Stimulated activated CD8-positive, alpha-beta memory T cell treated with anti-CD3 and anti-CD28 coated beads, Interleukin-12 subunit alpha, Interleukin-12 subunit beta, amount 100 ng/mL, for 24 hours (primary cell): ENCODE measurements around the gene CYP26B1.

Experiments
- DNase-seq: peaks from one replicate; pipeline ENCODE4 v3.0.0-alpha.2; 2020; ENCODE audit errors: extremely low read depth

The CYP26B1 gene, protein sequence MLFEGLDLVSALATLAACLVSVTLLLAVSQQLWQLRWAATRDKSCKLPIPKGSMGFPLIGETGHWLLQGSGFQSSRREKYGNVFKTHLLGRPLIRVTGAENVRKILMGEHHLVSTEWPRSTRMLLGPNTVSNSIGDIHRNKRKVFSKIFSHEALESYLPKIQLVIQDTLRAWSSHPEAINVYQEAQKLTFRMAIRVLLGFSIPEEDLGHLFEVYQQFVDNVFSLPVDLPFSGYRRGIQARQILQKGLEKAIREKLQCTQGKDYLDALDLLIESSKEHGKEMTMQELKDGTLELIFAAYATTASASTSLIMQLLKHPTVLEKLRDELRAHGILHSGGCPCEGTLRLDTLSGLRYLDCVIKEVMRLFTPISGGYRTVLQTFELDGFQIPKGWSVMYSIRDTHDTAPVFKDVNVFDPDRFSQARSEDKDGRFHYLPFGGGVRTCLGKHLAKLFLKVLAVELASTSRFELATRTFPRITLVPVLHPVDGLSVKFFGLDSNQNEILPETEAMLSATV

DNA sequence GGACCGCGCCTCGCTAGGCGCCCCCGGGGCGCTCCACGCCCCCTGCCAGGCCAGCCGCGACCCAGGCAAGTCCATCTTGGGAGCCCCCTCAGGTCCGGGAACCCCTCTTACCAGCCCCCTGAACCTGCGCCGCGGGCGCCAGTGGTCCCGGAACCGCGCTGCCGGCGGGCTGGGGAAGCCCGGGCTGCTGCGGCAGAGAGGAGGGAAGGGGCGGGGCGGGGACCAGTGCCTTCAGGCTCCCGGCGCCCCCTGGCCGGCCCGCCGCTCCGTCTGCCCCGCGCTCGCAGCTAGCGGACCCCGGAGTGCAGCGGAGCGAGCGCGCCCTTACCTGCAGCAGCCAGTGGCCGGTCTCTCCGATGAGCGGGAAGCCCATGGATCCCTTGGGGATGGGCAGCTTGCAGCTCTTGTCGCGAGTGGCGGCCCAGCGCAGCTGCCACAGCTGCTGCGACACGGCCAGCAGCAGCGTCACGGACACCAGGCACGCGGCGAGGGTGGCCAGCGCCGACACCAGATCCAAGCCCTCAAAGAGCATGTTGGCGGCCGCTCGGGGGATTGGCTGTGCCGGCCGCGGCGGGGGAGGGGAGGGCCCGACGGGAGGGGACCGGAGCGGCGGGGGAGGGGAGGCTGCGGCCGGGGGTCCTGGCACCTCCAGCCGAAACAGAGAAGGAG lies at the start of gene CYP26B1:
CYP26B1 (minus strand) TSS at position 560 of the 669 bp plus-strand sequence; CDS start at position 532, 28 bp downstream.
- no peak for DNase-seq

DNA sequence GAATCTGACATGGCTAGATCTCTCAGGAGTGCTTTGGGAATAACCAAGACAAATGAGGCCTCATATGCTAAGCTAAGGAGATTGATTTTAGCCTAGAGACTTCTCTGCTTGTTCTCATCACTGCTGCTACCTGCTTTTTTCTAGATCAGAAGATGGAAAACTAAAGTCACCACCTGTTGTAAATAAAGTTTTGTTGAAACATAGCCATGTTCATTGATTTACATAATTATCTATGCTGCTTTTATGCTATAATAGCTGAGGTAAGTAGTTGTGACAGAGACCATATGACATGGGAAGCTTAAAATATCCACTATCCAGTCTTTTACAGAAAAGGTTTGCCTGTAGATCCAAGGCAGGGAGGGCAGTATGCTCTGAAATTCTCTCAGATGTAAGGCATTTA lies 46.1 kb upstream of the CYP26B1 start:
- DNase-seq = no peak

DNA sequence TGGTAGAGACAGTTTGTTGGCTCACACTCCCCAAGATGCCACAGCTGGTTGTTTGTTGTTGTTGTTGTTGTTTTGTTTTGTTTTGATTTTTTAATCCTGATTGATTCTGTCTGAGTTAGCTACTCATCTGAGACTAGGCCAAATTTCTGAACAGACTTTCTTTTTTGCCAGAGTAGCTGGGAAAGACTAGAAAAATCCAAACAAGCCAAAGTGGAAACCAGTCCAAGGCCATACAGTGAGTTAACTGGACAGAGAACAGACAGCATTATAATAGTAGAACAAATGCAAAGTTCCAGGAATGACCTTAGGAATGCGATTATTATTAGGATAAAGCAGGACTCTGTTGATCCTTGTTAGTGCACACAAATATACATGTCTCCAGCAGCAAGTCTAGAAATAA lies 43.8 kb upstream of the CYP26B1 start:
- DNase-seq = no peak

GRCh38 chr2:72185206-72185605 lies 37.5 kb upstream of the CYP26B1 start:
- no peak for DNase-seq

- DNase-seq = no peak
Measured at GRCh38 chr2:72183466-72183865, 35.8 kb upstream of the CYP26B1 start.

- no peak for DNase-seq
Measured at GRCh38 chr2:72183016-72183415, 35.4 kb upstream of the CYP26B1 start.

- no peak for DNase-seq
Measured at GRCh38 chr2:72182547-72182946, 34.9 kb upstream of the CYP26B1 start.

GRCh38 chr2:72181616-72182015 lies 34.0 kb upstream of the CYP26B1 start:
- no peak for DNase-seq

GRCh38 chr2:72180351-72180750 lies 32.7 kb upstream of the CYP26B1 start:
- DNase-seq = no peak

- no peak for DNase-seq
Measured at GRCh38 chr2:72178551-72178950, 30.9 kb upstream of the CYP26B1 start.

- no peak for DNase-seq
Measured at GRCh38 chr2:72176281-72176680, 28.6 kb upstream of the CYP26B1 start.

GRCh38 chr2:72175636-72176035 lies 28.0 kb upstream of the CYP26B1 start:
- no peak for DNase-seq

- no peak for DNase-seq
Measured at GRCh38 chr2:72173640-72174321, 26.1 kb upstream of the CYP26B1 start.

GRCh38 chr2:72172478-72172877 lies 24.8 kb upstream of the CYP26B1 start:
- no peak for DNase-seq

GRCh38 chr2:72166279-72166678 lies 18.6 kb upstream of the CYP26B1 start:
- no peak for DNase-seq

DNA sequence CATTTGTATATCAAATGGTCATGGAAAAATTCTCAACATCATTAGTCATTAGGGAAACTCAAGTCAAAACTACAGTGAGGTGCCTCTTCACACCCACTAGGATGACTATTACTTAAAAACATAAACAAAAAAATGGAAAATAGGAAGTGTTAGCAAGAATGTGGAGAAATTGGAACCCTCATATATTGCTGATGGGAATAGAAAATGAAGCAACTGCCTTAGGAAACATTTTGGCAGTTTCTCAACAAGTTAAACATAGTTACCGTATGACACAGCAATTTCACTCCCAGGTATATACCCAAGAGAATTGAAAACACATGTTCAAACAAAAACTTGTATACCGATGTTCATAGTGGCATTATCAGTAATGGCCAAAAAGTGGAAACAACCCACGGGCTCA lies 18.1 kb upstream of the CYP26B1 start:
- DNase-seq = no peak

DNA sequence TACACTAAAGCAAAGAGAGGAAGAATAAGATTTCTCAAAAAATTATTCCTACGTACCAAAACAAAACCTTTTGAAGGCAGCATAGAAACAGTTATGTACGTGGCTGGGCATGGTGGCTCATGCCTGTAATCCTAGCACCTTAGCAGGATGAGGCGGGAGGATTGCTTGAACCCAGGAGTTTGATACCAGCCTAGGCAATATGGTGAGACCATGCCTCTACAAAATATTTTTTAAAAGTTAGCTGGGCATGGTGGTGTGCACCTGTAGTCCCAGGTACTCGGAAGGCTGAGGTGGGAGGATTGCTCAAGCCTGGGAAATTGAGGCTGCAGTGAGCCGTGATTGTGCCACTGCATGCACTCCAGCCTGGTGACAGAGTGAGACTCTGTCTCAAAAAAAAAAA lies 14.9 kb upstream of the CYP26B1 start:
- DNase-seq = no peak

GRCh38 chr2:72159211-72159993 lies 11.7 kb upstream of the CYP26B1 start:
- DNase-seq = no peak

- no peak for DNase-seq
Measured at GRCh38 chr2:72157871-72158771, 10.5 kb upstream of the CYP26B1 start.

DNA sequence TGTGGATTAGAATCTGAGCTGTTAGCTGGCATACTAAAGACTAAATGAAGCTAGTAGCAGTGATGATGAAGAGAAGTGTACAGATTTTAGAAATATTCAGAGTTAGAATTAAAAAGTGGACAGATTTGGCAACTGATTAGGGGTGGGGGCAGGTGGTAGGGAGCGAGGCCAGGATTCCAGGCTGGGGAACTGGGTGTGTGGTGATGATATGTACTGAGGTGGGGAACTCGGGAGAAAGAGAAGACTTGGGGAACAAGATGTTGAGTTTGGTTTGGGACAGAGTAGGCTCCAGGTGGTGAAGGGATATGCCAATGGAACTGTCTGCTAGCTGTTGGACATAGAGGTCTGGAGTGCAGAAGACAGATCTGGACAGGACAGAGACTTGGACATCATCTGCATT lies 9.2 kb upstream of the CYP26B1 start:
- no peak for DNase-seq

DNA sequence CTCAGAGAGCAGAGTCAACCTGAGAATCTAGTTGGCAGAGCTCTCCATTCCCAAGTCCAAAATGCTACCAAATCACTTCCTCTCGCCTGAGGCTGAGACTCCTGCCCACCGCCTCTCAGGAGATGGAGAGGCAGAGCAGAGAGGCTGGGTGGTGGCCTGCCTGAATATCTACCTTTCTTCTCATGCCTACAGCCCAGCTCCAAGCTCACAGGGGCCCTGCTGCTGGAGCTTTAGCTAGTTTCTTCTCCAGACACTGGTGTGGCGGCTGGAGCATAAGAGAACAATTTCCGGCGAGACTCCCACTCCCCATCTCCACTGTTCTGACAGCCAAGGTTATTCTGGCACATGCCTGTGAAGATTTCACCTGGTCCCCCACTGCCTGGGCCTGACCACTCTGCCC lies 8.1 kb upstream of the CYP26B1 start:
- no peak for DNase-seq
